Neural cell (in vitro differentiated cells): Measurements from ENCODE around the gene AK4.

ENCODE experiments used
- CTCF ChIP-seq: fragments of 450-650 bp; IDR thresholded peaks from 2 replicates; pipeline ENCODE4 v1.5.1; 2014; ENCODE audit warnings: antibody characterized with exemption, mild to moderate bottlenecking, moderate library complexity; ENCODE audit not compliant: poor library complexity, severe bottlenecking
- EP300 ChIP-seq: fragments of 450-650 bp; conservative IDR thresholded peaks from 2 replicates; pipeline ENCODE4 v1.6.1; 2014; ENCODE audit warnings: antibody characterized with exemption, mild to moderate bottlenecking, moderate library complexity; ENCODE audit not compliant: poor library complexity, severe bottlenecking
- EZH2 ChIP-seq: fragments of 200-600, 300-800 bp; shearing (Covaris generic), sonication (generic); IDR thresholded peaks from 2 replicates; pipeline ENCODE4 v1.6.1; 2014; ENCODE audit warnings: antibody characterized with exemption, low read length, borderline replicate concordance, mild to moderate bottlenecking; ENCODE audit not compliant: insufficient read depth, poor library complexity, severe bottlenecking
- RAD21 ChIP-seq: fragments of 450-650 bp; conservative IDR thresholded peaks from 2 replicates; pipeline ENCODE4 v1.6.1; 2014; ENCODE audit warnings: antibody characterized with exemption, mild to moderate bottlenecking, moderate library complexity
- SMC3 ChIP-seq: fragments of 450-650 bp; conservative IDR thresholded peaks from 2 replicates; pipeline ENCODE4 v1.6.1; 2014; ENCODE audit warnings: antibody characterized with exemption, mild to moderate bottlenecking, moderate library complexity; ENCODE audit not compliant: poor library complexity

DNA sequence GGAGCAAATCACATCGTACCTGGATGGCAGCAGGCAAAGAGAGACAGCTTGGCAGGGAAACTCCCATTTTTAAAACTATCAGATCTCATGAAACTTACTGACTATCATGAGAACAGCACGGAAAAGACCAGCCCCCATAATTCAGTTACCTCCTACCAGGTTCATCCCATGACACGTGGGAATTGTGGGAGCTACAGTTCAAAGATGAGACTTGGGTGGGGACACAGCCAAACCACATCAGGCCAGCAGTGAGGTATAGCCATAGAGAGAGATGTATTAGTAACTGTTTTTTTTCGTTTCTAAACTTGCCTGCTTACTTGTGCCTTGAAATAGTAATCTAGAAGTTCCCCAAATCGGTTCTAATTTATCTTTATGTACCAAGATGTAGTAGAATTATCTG, 48.9 kb downstream of the AK4 start:
- TF ChIP-seq CTCF (no peak), EZH2 (no peak), SMC3 (no peak), EP300 (no peak), RAD21 (no peak)
